Aorta (tissue), 5 donors: Measurements from ENCODE around the gene TSHR. TPM values are rescaled to one million over a fixed set of nuclear protein-coding genes. Genes with fewer than 3 reads are reported as not detected.

Experiments used
- ATAC-seq: fragments of 200-7000 bp; cut with Tn5 transposase; one replicate; pipeline ENCODE4 v1.9.1; 2022; ENCODE audit warnings: moderate library complexity; ENCODE audit not compliant: low FRiP score
- DNase-seq, 2 donors: peaks; one replicate each; pipeline ENCODE4 v3.0.0-alpha.2; 2020
- H3K27ac ChIP-seq, 2 donors: one replicate each; pipeline ENCODE4 v1.5.1; 2013; ENCODE audit warnings: low read length in 2 of 2, mild to moderate bottlenecking in 2 of 2, moderate library complexity in 2 of 2, control low read depth in 1 of 2, inconsistent platforms in 1 of 2, low read depth in 1 of 2
- H3K27me3 ChIP-seq, 2 donors: one replicate each; pipeline ENCODE4 v1.6.1; 2013; ENCODE audit warnings: control low read depth in 1 of 2, low read length in 1 of 2, mild to moderate bottlenecking in 1 of 2, moderate library complexity in 1 of 2; ENCODE audit not compliant: insufficient read depth in 2 of 2, control insufficient read depth in 1 of 2
- H3K36me3 ChIP-seq, 2 donors: one replicate each; pipeline ENCODE4 v1.6.1; 2013; ENCODE audit warnings: control low read depth in 1 of 2, low read length in 1 of 2, mild to moderate bottlenecking in 1 of 2; ENCODE audit not compliant: insufficient read depth in 2 of 2, control insufficient read depth in 1 of 2
- H3K4me1 ChIP-seq, 2 donors: one replicate each; pipeline ENCODE4 v1.6.1; 2013; ENCODE audit warnings: low read length in 2 of 2, control low read depth in 1 of 2, mild to moderate bottlenecking in 1 of 2, moderate library complexity in 1 of 2; ENCODE audit not compliant: insufficient read depth in 2 of 2, control insufficient read depth in 1 of 2
- H3K4me3 ChIP-seq, 2 donors: one replicate each; pipeline ENCODE4 v1.5.1; 2013; ENCODE audit warnings: low read length in 2 of 2, control low read depth in 1 of 2, mild to moderate bottlenecking in 1 of 2
- H3K9me3 ChIP-seq: one replicate; pipeline ENCODE4 v1.6.1; 2013; ENCODE audit warnings: mild to moderate bottlenecking, low read length; ENCODE audit not compliant: control insufficient read depth
- WGBS, 2 donors: extraction: QIAGEN DNeasy Blood & Tissue Kit; methylation state at CpG; one replicate each; pipeline ENCODE4 v1.1.7; 2013; 5-methylcytosine and 5-hydroxymethylcytosine counted together
- intact Hi-C, 2 donors: fragments of 100-400 bp; cut with DNase I; formaldehyde crosslinking; loops; one replicate each; pipeline versions ENCODE4 v1.14.2 to v1.15.0; 2022
- polyA plus RNA-seq, 2 donors: library from polyadenylated mRNA; stranded (reverse); fragments of 200-250 nt; gene quantifications; one replicate each; pipeline ENCODE4 v1.2.3, GENCODE V29; 2013
- total RNA-seq, 2 donors: library from RNA; stranded (reverse); fragmentation: NEBNext Ultra II Directional; extraction: Animal tissue kit (Norgen Biotek cat#: 25700); gene quantifications; one replicate each; pipeline ENCODE4 v1.2.1, GENCODE V29; 2021
- donor health status: healthy with polysubstance abuse.
- donor health status: Bipolar disorder and iron deficiency.
- donor health status: DM: no; HTN: no; CAD: no.
- donor health status: DM: no; HTN: no; CAD: no.
- donor health status: DM: yes; HTN: yes; CAD: no.

The TSHR gene
- total and polyA plus RNA-seq, 4 donors = 0.13 to 0.30 (median 0.29) TPM; not detected in 1

- Histone ChIP-seq H3K27me3 (no peaks in the 10 kb centered on the region), H3K9me3 (peaks cover 2% of the 10 kb centered on the region), H3K27ac (no peak overlapping the region), H3K4me1 (no peaks in the 10 kb centered on the region), H3K36me3 (no peaks in the 10 kb centered on the region), H3K4me3 (no peak overlapping the region)
- DNase-seq (no peak), ATAC-seq (no peak)
- intact Hi-C loops = no loop called here
- WGBS, 2 donors = 92 to 94% methylated on average over 1 of the region's 1 CpG
Observed at GRCh38 chr14:81157431-81157830, 202.0 kb downstream of the TSHR start.

DNA sequence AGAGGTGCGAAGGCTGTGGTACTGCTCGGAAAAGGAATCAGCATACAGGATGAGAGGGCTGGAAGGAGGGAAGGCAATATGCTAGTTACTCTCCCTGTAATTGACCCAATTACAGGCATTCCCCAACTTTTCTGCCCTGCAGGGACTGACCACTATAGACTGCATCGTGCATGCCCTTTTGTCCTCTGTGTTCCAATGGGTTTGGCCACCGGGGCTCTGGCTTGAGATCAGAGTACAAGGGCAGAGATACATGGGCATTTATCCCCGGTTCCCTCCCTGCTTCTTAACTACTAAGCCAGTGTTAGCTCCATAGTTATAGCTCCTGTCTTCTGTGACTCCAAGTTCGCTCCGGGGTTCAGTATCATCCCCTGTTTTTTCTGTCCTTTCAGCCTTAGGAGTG is 205.7 kb downstream of the TSHR start:
- H3K27me3 ChIP-seq = no peaks in the 10 kb centered on the region
- no peaks in the 10 kb centered on the region for H3K36me3 ChIP-seq
- no peaks in the 10 kb centered on the region for H3K4me1 ChIP-seq
- H3K9me3 ChIP-seq = peaks cover 2% of the 10 kb centered on the region
- no peak overlapping the region for H3K27ac ChIP-seq
- no peak overlapping the region for H3K4me3 ChIP-seq
- no peak for DNase-seq
- WGBS, 2 donors = 78 to 83% methylated on average over 7 of the region's 7 CpGs
- ATAC-seq = no peak
- intact Hi-C loops = no loop called here

DNA sequence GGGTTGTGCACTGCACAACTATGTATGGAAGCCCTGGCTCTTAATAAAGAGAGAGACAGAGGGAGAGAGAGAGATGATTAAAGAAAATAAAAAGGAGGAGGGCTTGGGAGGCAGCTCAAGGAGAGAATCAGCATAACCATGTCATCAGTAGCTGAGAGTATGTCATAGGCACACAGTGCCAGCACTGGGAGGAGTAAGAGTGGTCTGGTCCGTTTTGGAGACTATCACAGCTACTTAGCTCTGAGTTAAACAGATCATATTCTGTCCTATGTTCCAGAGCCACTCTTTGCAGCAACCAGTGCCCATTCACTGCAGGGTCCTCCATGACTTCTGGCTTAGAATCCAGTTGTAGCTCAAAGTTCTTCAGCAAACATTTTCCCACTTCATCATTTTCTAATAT is 206.3 kb downstream of the TSHR start:
- ATAC-seq = no peak
- H3K4me1 ChIP-seq = no peaks in the 10 kb centered on the region
- H3K4me3 ChIP-seq = no peak overlapping the region
- H3K27ac ChIP-seq = no peak overlapping the region
- no peak for DNase-seq
- H3K9me3 ChIP-seq = peaks cover 2% of the 10 kb centered on the region
- H3K27me3 ChIP-seq = no peaks in the 10 kb centered on the region
- 31 to 33% methylated on average over 1 of the region's 1 CpG for WGBS, 2 donors
- H3K36me3 ChIP-seq = no peaks in the 10 kb centered on the region
- intact Hi-C loops = no loop called here

- no peak overlapping the region for H3K27ac ChIP-seq
- no peaks in the 10 kb centered on the region for H3K4me1 ChIP-seq
- no peaks in the 10 kb centered on the region for H3K27me3 ChIP-seq
- no peak overlapping the region for H3K4me3 ChIP-seq
- WGBS, 2 donors = 90 to 94% methylated on average over 3 of the region's 3 CpGs
- H3K9me3 ChIP-seq = peaks cover 2% of the 10 kb centered on the region
- DNase-seq (no peak), ATAC-seq (no peak)
- intact Hi-C loops = no loop called here
- no peaks in the 10 kb centered on the region for H3K36me3 ChIP-seq
Observed at GRCh38 chr14:81162941-81163340, 207.5 kb downstream of the TSHR start.

DNA sequence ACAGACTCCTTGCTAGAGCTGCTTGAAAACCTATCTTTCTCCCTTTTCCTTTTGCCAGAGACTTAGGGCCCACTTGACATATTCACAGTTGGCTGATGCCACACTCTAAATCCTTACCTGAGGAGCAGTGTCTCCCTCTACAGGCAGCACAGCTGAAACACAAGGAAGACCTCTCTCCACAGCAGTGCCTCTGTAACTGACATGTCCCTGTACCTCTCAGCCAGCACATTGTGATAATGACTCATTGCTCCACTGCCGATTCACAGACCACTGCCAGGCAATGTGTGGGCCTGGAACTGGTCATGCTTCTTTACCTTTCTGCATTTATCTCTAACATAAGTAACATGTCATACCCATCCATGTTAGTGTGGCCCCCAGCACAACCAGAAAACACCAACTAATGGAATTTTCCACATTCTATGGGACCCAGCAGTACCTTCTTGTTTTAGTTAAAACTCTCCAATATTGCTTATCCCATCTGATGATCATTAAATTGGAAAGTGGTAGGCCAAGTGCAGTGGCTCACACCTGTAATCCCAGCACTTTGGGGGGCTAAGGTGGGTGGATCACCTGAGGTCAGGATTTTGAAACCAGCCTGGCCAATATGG is 208.8 kb downstream of the TSHR start:
- no peaks in the 10 kb centered on the region for H3K36me3 ChIP-seq
- no peaks in the 10 kb centered on the region for H3K4me1 ChIP-seq
- no peaks in the 10 kb centered on the region for H3K27me3 ChIP-seq
- intact Hi-C loops = no loop called here
- DNase-seq (peak in 1 of 2 donors; percentile 64), ATAC-seq (peak; percentile 70)
- H3K9me3 ChIP-seq = peaks cover 2% of the 10 kb centered on the region
- H3K27ac ChIP-seq = no peak overlapping the region
- WGBS, 2 donors = 15 to 16% methylated on average over 1 of the region's 1 CpG
- no peak overlapping the region for H3K4me3 ChIP-seq

DNA sequence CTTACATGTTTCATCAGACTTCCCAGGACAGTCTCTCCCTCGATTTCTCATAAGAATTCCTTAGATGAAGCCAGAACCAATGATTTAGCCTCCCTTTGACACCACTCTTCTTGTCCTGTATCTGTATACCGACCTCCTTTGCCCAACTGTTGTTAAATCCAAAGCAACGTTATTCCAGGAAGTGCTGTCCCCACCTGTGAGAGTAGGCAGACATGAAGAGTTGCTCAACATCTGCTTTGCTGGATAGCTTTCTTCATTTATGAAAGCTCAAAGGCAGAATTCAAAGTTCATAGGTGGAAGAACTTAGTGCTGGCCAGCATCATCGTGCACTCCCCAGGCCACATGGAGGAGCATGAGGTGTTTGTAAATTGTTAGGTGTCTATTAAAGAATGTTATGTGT is 209.8 kb downstream of the TSHR start:
- ATAC-seq = no peak
- 64 to 68% methylated on average over 4 of the region's 4 CpGs for WGBS, 2 donors
- no peak overlapping the region for H3K27ac ChIP-seq

GRCh38 chr14:81166121-81166520 is 210.7 kb downstream of the TSHR start:
- Histone ChIP-seq H3K27ac (no peak overlapping the region), H3K9me3 (peaks cover 2% of the 10 kb centered on the region), H3K4me3 (no peak overlapping the region), H3K27me3 (no peaks in the 10 kb centered on the region), H3K4me1 (no peaks in the 10 kb centered on the region), H3K36me3 (no peaks in the 10 kb centered on the region)
- ATAC-seq = no peak
- DNase-seq = no peak
- intact Hi-C loops = no loop called here
- 76 to 84% methylated on average over 2 of the region's 2 CpGs for WGBS, 2 donors

More for the DNA sequence above, 209.8 kb downstream of the TSHR start:
- Histone ChIP-seq H3K4me3 (no peak overlapping the region), H3K36me3 (no peaks in the 10 kb centered on the region), H3K27me3 (no peaks in the 10 kb centered on the region), H3K9me3 (peaks cover 2% of the 10 kb centered on the region), H3K4me1 (no peaks in the 10 kb centered on the region)
- intact Hi-C loops = no loop called here
- DNase-seq = no peak

DNA sequence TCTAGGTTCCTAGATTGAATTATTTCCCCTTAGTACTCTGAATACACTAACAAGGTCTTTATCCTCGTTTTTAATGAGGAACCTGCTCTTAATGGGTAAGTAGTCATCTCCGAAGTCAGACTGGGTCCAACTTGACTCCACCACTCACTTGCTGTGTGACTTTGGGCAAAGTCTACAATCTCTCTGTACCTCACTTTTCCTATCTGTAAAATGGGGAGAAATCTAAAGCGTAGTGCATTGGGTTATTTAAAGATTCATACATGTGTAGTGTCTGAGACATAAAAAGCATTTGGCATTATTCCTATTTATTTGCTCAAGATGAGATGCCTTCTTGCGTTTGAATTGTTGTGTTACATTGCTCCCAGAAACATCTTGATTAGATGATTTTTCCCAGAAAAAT is 213.8 kb downstream of the TSHR start:
- H3K4me3 ChIP-seq = no peak overlapping the region
- DNase-seq (no peak), ATAC-seq (no peak)
- H3K27me3 ChIP-seq = no peaks in the 10 kb centered on the region
- intact Hi-C loops = no loop called here
- H3K4me1 ChIP-seq = no peaks in the 10 kb centered on the region
- H3K9me3 ChIP-seq = no peaks in the 10 kb centered on the region
- WGBS, 2 donors = 55 to 56% methylated on average over 4 of the region's 4 CpGs
- H3K27ac ChIP-seq = no peak overlapping the region
- peaks cover 0 to 2% of the 10 kb centered on the region in 2 donors for H3K36me3 ChIP-seq

- ATAC-seq (peak; percentile 84), DNase-seq (peak; percentile 79 to 87)
- Histone ChIP-seq H3K4me1 (no peaks in the 10 kb centered on the region), H3K9me3 (no peaks in the 10 kb centered on the region), H3K27me3 (no peaks in the 10 kb centered on the region), H3K4me3 (peak overlapping the region; percentile 24 to 82), H3K27ac (peak overlapping the region in 1 of 2 donors; percentile 87), H3K36me3 (peaks cover 0 to 2% of the 10 kb centered on the region in 2 donors)
- intact Hi-C loops = loop anchor here (5.0 kb wide), 3 partner anchors 48 to 227 kb away; partner anchors contain the start of gene CEP128 (in 1 of the 2)
- 1% methylated on average over 10 of the region's 10 CpGs for WGBS, 2 donors
Observed at GRCh38 chr14:81169711-81170103, 214.3 kb downstream of the TSHR start.
